SIG-M5 (cell line): ENCODE data around the gene CHCHD2.
"Not testable (repeated sequence)": the region's sequence is repeated elsewhere in the genome, so short reads cannot be mapped to it uniquely, and the experiment has no call there.

ENCODE experiments used
- DNase-seq: peaks from one replicate; lab custom pipeline; 2025; lab: John Stamatoyannopoulos, UW

The CHCHD2 gene, protein sequence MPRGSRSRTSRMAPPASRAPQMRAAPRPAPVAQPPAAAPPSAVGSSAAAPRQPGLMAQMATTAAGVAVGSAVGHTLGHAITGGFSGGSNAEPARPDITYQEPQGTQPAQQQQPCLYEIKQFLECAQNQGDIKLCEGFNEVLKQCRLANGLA

DNA sequence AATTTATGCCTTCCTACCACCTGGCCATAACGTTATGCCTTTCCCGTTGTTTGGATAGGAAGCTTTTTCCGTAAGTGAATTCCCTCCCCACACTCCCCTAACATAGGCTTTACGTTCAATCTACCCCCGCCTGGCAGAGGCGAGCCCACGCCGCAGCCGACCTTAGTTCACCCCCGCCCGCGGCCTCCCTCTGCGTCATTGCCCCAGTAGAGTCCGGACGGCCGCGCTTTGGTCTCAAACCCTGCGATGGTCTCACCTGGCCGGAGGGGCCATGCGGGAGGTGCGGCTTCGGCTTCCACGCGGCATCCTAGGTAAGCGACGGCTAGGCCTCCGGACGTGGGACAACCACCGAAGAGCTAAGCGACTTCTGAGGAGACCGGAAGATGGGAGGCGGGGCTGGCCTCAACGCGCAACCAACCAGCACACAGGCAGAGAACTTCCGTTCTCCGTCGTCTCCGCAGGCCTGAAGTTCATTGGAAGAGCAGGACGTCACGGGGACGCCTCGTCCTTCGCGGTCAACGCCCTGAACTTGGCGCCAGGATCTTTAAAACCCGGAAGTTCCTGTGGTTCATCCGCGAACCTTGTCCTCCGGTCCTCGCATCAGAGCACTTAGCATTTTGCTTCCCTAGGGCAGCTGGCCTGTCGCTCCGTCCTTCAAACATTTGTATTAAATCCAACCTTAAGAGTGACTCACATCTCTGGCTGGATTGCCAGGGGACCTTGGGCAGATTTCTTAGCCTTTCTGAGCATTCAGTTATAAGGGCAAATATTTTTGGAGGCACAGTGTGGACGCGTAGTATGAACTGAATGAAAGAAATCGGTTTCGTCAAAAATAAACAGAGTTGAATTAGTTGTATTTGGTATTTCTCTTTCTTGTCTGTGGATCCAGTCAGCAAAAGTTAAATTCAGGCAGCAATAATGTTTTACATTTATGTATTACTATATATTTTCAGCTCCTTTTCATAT lies at the start of gene CHCHD2:
Gene CHCHD2, minus strand, starts transcription at position 369 of the 966 bp plus-strand sequence. Its CDS starts 63 bp downstream, at position 306.
- peak; percentile 95 for DNase-seq

DNA sequence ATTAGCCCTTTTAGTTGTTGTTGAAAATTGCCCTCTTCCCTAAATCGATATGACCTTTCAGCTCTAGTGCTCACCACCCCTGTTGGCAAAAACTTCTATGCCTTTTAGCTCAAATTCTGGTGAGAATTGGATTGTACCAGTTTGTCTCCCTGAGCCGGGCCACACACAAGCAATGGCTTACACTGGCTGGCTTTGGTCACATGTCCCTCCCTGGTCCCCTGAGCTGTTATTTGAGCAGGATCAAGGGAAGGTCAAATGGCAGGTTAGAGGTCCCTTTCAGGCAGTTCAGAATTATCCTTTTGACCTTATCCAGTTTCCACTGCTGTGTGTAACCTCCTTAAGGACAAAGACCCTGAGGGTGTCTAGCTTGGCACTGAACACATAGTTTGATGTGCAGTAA lies 24.8 kb upstream of the CHCHD2 start:
- not testable (repeated sequence) for DNase-seq

DNA sequence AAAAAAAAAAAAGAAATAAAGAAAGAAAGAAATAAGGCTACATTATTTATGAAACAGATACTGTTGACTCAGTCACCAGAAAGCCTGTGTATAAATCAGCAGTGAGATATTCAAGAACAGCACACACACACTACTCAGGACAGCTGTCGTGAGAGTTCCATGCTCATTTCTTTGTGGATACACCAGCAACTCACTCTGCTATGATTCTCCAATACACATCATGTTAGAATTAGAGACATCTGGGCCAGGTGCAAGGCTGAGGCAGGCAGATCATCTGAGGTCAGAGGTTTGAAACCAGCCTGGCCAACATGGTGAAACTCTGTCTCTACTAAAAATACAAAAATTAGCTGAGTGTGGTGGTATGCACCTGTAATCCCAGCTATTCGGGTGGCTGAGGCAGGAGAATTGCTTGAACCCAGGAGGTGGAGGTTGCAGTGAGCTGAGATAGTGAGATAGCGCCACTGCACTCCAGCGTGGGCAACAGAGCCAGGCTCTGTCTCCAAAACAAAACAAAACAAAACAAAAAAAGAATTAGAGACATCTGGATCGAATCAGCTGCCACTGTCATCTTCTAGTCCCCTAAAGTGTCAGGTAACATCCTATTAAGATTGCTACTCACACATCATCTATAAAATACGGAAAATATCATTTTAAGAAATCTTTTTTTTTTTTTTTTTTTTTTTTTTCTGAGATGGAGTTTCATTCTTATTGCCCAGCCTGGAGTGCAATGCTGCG lies 21.1 kb upstream of the CHCHD2 start:
- DNase-seq, result no peak

GRCh38 chr7:56125831-56126230 lies 19.6 kb upstream of the CHCHD2 start:
- no peak for DNase-seq

DNA sequence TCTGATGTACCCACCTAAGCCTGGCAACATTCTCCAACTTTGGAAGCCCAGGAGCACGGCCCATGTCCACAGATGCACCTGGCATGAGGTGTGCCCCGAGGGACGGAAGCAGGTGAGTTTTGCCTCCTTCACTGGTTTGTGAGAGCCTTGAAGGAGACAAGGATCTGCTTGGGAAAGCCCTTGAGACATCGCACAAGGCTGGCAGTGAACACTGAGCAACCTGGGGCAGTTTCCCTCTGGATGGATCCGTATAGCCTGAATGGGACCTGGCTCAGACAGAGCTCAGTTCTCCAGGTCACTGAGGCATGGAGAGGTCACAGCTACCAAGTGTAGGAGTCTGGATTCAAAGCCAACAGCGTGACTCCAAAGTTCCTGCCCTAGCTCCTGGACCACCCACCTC lies 18.7 kb upstream of the CHCHD2 start:
- DNase-seq, result no peak

- DNase-seq, result no peak
These were observed 15.2 kb upstream of the CHCHD2 start for GRCh38 chr7:56121440-56121839.

GRCh38 chr7:56115852-56116538 lies 9.7 kb upstream of the CHCHD2 start, which contains the start of gene NUPR2:
Gene NUPR2 (minus strand): TSS chr7:56116417. CDS start chr7:56116314, 103 bp downstream.
- no peak for DNase-seq

DNA sequence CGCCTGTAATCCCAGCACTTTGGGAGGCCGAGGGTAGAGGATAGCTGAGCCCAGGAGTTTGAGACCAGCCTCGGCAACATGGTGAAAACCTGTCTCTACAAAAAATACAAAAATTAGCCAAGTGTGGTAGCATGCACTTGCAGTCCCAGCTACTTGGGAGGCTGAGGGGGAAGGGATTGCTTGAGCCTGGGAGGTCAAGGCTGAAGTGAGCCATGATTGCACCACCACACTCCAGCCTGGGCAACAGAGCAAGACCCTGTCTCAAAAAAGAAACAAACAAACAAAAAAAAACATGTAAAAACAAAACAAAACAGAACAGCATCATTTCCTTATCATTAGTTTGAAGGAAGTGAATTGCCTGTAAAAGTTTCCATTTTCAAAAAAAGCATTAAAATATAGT lies 6.0 kb upstream of the CHCHD2 start:
- DNase-seq, result not testable (repeated sequence)

GRCh38 chr7:56110611-56111010 lies 4.3 kb upstream of the CHCHD2 start:
- DNase-seq, result no peak

GRCh38 chr7:56107954-56108258 lies 1.6 kb upstream of the CHCHD2 start:
- DNase-seq, result no peak

- DNase-seq, result no peak
These were observed 768 bp downstream of the CHCHD2 start for GRCh38 chr7:56105508-56105907.

DNA sequence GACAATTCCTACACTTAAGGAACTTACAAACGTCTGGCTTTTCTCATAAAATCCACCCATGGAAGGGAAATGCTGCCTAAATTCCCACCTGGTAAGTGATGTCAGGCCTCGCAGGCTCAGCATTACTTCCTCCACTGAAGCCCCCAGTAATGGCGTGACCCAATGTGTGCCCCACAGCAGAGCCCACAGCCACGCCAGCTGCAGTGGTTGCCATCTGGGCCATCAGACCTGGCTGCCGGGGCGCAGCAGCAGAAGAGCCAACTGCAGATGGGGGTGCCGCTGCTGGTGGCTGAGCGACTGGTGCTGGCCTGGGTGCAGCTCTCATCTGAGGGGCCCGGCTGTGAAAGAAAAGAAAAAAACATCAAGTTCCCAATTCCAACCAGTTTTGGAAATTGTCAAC lies 2.1 kb downstream of the CHCHD2 start:
- not testable (repeated sequence) for DNase-seq

DNA sequence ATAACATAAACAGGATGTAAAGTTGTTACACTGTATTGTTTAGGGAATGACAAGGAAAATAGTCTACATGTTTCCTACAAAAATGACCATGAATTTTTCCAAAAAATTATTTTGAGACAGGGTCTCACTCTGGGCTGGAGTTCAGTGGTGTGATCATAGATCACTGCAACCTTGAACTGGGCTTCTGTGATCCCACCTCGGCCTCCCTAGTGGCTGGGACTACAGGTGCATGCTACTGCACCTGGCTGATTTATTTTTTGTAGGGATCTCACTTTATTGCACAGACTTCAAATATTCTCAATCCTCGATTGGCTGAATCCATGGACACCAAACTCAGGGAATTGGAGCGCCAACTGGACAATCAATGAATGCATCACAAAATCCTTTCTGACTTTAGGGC lies 6.6 kb downstream of the CHCHD2 start:
- DNase-seq, result no peak

DNA sequence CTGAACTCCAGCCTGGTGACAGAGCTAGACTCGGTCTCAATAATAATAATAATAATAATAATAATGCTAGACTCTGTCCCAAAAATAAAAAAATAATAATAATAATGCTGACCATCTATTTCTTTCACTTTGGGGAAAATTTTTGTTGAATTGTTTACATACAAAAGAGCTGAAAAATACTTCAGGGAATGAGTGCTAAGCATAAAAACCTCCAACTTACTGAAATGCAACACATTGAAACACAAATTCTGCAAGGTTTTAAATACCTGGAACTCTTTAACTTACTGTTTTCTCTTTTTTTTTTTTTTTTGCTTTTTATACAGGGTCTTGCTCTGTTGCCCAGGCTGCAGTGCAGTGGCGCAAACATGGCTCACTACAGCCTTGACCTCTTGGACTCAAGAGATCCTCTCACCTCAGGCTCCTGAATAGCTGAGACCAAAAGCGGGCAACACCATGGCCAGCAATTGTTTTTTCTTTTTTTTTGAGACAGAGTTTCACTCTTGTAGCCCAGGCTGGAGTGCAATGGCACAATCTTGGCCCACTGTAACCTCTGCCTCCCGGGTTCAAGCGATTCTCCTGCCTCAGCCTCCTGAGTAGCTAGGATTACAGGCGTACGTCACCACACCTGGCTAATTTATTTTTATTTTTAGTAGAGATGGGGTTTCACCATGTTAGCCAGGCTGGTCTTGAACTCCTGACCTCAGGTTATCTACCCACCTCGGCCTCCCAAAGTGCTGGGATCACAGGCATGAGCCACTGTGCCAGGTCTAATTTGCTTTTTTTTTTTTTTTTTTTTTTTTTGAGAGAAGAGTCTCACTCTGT lies 7.9 kb downstream of the CHCHD2 start:
- DNase-seq, result not testable (repeated sequence)

DNA sequence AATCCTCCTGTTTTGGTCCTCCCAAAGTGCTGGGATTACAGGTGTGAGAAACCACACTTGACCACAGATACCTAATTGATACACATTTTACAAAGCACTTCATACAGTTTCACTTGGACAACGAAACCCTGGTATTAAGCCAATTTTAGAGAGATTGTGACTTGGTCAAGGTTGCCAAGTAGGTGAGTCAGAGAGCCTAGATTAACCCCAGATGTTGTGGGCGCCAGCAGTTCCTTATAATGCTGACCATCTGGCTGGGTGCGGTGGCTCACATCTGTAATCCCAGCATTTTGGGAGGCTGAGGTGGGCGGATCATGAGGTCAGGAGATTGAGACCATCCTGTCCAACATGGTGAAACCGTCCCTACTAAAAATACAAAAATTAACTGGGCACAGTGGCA lies 8.6 kb downstream of the CHCHD2 start:
- DNase-seq, result no peak

GRCh38 chr7:56092789-56093531 lies 13.3 kb downstream of the CHCHD2 start, which contains the start of gene PHKG1:
Gene PHKG1 (minus strand): TSS chr7:56092952. CDS start chr7:56088941, 4,011 bp downstream.
- no peak for DNase-seq

DNA sequence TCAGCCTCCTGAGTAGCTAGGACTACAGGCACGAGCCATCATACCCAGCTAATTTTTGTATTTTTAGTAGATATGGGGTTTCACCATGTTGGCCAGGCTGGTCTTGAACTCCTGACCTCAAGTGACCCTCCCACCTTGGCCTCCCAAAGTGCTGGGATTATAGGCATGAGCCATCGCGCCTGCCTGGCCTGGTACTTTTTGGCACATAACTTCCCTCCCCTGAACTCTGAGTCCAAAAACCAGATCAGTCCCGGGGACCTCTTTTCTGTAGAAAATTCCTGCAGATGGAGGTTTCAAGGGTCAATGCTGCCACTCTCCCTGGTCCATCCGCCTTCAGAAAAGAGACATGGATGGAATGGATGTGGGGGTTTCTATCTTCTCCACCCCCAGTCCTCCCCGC lies 13.9 kb downstream of the CHCHD2 start:
- DNase-seq, result not testable (repeated sequence)

DNA sequence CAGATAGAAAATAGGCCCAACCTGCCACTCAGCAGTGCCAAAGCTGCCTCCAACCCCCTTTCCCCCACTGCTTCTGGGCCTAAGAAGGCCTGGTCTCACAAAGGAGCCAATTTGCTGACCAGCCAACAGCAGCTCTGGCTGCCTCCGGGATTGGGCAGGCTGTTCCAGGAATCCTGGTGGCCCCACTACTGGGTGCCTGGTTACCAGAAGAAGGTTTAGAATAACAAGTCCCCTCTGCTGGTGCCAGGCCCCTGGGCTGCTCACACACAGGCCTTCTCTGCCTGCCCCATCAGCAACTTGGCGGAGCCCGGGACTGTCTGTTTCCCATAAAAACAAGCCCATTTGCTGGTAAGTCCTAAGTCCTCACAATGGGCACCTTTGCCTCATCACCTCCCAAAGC lies 14.7 kb downstream of the CHCHD2 start:
- DNase-seq, result no peak

DNA sequence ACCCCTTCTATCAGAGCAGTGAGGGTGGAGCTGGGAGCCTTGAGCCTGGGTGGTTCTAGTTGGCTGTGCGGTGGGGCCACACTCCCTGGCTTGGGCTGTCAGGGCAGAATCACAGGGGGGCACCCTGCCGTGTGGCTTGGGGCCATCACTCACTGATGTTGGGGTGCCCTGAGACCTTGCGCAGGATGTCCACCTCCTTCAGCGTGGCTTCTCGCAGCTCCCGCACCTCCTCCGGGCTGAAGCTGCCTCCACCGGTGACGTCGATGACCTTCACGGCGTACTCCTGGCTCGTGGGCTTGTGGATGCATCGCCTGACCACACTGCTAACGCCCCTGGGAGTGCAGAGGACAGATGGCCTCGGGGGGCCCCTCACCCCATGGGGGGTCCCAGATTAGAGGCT lies 18.8 kb downstream of the CHCHD2 start:
- DNase-seq, result no peak

DNA sequence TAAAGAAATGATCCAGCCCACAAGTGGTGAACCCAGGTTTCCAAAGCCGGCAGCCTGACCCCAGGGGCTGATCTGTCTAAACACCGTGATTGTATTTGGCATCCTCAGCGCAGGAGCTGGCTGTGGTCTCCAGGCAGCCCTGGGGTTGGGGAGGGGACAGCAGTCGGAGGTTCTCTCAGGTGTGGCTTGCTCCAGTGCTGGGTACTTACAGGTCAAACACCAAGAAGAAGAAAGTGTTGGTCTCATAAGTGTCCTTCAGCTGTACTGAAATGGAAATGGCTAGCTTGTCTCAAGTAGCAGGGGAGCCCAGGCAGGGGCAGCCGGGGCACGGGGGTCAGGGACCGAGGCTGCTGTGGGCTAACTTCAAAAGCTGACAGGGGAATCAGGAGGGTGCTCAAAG lies 19.5 kb downstream of the CHCHD2 start:
- no peak for DNase-seq
